Hematopoietic multipotent progenitor cell treated with erythropoietin and hydrocortisone succinate and interleukin-3 and kit ligand, for 17 days (in vitro differentiated cells): ENCODE results near the gene ESPNL.

Source experiments
- DNase-seq: peaks from one replicate; pipeline ENCODE4 v3.0.0-alpha.2; 2015; ENCODE audit warnings: low spot score

Gene ESPNL

DNA sequence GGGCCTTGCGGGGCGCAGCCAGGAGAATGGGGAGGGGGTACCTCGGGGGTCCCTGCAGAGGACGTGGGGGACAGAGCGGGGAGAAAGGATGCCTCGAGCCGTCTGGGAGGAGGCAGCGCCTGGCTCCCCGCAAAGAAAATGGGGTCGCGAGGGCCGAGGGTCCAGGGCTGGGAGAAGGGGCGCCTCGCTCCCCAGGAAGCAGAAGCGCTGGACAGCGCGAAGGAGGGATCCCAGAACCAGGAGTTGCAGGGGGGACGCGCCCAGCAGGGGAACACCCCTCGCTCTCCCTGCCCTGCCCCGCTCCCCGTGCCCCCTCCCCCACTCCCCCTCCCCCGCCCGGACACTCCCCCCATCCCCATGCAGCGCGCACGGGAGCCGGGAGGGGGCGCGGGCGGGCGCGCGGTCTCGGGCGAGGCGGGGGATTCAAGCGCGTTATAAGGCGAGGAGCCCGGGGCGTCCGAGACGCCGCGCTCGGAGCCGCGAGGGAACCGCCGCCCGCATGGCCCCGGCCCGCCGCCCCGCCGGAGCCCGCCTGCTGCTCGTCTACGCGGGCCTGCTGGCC is 58.5 kb downstream of the ESPNL start, which contains the start of gene ERFE:
ERFE (plus strand) TSS at position 462 of the 562 bp plus-strand sequence; CDS start at position 500, 38 bp downstream.
- DNase-seq = peak; percentile 63

DNA sequence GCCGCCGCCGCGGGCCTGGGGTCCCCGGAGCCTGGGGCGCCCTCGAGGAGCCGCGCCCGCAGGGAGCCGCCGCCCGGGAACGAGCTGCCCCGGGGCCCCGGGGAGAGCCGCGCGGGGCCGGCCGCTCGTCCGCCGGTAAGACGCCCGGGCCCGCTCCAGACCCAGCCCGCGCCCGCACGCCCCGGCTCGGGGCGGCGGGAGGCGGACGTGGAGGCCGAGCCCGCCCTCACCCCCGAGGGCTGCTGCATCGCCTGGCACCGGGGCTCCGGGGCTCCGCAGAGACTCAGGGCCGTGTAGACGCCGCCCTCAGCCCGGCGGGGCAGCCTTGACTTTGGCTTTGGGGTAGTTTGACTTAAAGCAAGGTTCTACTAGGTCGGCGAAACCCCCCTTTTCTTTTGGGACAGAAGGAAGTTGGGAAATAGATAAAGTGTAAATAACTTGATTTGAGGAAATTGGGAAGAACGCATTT is 59.0 kb downstream of the ESPNL start:
- peak; percentile 43 for DNase-seq

DNA sequence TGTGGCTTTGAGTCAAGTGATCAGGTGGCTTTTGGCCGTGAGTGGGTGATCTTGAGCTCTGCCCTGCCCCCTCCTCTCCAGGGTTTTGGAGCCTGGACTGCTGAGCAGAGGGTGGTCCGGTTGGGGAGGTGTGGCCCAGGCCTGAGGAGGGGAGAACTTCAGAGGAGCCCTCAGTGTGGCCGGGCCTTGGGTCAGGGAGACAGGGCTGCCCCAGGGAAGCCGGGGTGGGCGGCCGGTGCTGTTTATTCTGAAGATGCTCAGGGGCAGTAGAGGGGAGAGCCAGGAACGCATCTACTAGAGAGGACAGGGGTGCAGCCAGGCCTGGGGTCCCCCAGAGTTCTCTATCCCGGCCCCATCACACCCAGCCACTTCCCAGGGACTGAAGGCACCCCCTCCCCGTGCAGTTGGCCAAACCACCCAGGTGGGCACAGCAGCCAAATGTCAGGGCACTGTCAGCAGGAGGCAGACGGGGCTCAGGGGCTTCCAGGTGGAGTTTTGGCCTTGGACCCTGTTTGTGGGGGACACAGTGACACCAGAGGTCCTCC is 59.6 kb downstream of the ESPNL start:
- DNase-seq = no peak

DNA sequence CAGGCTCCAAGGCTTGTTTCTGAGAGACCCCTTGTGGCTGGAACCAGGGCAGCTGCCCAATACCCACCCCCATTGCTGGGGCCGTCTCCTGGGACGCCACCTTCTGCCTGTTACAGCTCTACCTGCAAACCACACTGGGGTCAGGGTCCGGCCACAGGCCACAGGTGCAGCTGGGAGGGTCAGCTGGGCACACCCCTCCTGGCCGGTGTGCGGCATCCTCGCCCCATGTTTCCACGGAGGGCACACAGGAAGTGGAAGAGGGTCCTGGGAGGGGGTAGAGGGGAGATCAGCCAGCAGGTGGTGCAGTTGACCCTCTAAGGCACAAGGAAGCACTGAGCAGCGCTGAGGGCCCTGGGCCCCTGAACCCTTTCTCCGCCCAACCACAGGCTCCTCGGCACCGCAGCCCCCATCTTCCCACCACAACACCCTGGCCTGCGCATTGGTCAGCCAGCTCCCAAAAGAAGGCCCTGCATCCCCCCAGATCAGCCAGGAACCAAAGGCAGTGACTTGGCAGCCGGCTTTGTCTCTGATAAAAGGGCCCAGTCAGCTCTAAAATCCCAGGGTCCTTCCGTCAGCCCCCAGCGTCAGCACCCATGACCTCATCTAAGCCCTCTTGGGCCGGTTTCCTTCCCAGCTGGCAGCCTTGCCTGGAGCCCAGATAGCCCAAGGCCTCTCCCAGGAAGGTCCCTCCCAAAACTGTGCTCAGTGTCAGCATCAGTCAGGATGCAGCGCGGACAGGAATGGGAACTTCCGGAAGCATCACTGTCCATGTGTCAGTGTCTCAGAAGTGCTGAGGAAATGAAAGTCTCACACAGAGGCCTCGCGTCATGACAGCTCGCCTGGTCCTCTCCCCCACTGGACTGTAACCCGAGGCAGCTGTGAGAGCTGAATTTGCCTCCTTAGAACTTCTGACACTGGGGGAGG is 60.3 kb downstream of the ESPNL start:
- DNase-seq = peak; percentile 81

DNA sequence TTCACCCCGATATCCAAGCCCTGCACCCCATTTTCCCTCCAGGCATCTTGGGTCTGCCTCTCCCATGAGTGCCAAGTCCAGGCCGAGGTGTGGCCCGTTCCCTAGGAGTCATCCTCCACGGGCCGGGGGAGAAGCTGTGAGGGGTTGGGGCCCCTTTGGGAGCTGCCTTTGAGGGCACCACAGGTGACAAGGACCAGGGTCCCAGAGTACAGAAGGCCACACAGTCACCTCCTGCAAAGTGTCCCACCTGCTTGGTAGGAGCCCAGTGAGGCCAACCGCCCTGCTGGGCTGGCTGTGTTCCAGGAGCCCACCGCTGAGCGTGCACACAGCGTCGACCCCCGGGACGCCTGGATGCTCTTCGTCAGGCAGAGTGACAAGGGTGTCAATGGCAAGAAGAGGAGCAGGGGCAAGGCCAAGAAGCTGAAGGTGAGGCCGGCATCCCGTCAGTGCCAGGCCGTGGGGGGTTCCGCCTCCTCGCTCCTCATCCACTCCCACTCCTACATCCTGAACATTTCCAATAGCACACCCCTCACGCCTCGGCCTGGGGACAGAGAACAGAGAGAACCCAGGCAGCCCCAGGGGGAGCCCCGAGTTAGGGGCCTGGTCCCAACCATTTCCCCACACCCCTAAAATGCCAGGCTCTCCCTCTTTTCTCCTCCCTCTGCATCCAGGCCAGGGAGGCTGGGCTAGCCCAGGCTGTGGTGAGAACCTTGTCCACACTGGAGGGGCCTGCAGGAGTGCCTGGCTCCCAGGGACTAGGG is 61.3 kb downstream of the ESPNL start:
- no peak for DNase-seq

DNA sequence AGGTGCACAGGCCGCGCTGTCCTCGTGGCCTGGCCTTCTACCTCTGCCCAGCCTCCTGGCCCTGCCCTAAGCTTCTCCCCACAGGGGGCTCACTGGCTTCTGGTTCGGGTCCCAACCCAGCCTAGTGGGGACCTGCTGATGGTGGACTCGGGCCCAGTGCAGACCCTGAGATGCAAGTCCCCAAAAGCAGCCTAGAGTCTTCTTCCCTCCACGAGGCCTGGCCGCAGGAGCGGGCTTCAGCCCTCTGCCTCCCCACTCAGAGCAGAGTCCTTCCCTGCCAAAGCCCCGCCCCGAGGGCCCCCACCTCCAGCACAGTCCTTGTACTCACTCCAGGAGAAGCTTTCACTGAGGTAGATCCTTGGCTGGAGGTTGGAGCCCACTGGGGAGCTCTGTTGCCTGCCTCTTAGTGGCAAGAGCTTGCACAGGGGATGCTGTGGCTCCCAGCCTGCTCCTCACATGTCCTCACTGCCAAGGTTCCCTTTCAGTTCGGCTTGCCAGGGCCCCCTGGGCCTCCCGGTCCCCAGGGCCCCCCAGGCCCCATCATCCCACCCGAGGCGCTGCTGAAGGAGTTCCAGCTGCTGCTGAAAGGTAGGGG is 62.2 kb downstream of the ESPNL start:
- peak; percentile 39 for DNase-seq

DNA sequence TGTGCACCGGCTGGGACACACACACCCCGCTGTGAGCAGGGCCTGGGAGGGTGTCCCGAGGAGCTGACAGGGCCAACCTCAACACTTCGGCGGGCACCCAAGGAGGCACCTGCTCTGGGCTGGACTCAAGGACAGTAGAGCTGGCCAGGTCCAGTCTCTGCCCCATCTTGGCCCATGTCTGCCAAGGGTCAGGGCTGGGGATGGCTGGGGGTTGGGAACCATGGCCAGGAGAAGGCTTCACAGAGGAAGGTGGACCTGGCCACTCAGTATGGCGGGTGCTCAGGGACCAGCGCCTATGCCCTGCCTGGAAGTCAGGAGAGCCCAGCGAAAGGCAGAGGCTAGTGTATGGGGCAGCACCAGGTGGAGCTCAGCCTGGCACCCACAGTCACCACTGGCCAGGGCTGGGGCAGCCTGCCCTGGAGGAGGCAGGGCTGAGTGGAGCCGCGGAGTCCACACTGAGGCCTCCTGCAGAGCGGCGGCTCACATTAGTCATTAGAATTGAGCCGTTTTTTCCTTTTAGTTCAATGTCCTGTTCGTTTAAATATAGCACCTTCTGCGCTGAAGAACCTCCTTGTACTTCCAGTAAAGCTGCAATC is 62.8 kb downstream of the ESPNL start:
- DNase-seq = peak; percentile 38

DNA sequence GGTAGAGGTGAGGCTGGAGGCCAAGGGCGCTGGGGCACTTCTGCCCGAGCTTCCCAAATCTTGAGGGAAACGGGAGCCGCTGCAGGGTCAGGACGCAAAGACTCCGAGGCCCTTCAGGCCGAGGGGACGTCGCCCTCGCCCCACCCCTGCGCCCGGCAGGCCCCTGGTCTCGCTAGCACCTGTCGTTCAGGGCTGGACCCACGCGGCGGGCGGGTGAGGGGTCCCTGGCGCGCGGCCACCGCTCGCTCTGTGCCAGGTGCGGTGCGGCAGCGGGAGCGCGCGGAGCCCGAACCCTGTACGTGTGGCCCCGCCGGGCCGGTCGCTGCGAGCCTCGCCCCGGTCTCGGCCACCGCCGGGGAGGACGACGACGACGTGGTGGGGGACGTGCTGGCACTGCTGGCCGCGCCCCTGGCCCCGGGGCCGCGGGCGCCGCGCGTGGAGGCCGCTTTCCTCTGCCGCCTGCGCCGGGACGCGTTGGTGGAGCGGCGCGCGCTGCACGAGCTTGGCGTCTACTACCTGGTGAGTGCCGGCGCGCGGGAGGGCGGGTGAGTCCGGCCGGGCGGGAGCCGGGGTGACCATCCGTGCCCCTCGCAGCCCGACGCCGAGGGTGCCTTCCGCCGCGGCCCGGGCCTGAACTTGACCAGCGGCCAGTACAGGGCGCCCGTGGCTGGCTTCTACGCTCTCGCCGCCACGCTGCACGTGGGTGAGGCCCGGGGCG is 63.5 kb downstream of the ESPNL start:
- DNase-seq = peak; percentile 32

DNA sequence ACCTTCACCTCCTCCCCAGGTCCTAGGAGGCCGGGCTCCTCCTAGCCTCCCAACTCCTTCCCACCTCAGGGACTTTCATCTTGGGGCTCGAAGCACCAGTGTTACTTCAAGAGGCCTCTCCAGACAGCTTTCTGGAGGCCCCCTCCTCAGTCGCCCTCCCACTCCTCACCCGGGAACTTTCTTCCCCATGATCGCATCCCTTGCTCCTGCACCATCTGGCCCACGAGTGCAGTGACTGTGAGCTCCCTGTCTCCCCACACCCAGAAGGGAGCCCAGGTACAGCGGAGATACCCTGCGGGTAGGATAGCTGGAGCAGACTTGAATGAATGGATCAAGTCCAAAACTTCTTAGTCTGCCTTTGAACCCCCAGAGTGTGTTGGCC is 64.8 kb downstream of the ESPNL start:
- DNase-seq = peak; percentile 33

DNA sequence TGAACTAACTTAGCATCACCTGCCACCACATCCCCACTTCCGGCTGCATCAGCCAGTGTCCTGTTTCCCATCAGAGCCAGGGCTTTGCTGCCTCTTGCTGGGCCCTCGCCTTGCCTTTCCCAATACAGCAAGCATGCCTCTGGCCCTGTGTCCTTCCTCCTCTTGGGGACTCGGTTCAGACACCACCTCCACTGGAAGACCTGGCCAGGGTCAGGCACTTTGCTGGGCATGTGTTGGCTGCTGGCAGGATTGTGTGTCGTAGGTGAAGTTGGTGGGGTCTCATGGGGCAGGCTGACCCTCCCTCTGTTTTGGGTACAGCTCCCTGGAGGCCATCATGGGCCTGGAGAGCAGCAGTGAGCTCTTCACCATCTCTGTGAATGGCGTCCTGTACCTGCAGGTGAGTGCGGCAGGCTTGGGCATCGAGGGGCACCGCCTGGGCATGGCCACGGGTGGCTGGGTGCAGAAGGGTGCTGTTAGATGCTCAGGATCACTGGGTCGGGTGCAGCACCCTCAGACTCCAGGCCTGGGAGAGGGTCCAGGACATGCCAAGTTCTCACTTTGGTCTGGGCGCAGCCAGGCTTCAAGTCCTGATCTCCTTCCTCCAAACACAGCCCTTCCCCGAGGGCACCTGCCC is 65.3 kb downstream of the ESPNL start:
- DNase-seq = no peak

DNA sequence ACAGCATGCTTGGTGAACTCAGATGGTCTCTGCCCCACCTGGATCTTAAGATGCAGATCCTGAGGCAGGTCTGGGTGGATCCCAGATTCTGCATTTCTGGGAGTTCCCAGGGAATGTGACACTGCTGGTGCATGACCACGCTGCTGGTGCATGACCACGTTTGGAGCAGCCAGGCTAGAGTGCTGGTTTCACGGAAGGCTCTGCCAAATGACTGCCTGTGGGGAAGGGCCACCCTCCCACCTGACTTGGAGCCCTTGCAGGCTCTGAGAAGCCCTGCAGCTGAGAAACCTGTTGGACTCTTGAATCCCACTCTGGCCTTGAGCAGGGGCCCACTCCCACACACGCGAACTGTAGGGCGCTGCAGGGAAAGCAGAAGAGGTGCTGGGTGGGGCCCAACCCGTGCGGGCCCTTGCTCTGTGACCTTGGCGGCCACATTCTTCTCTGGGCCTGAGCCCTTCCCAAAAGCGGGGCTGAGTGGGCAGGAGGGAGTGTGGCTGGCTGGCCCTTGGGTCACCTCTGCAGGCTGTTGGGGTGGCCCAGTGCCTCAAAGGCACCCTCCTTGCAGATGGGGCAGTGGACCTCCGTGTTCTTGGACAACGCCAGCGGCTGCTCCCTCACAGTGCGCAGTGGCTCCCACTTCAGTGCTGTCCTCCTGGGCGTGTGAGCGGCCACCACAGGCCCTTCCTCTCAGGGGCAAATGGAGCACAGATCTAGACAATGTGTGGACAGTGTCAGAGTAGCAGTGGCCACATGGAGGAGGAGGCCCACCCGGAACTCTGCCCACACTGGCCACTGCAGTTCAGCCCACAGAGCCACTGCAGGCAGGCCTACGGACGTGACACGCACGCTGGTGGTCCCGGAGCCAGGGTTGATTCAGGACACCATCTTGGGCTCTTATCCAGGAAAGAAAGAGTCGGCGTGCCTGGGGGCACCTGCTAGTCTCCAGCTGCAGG is 66.5 kb downstream of the ESPNL start:
- peak; percentile 27 for DNase-seq

DNA sequence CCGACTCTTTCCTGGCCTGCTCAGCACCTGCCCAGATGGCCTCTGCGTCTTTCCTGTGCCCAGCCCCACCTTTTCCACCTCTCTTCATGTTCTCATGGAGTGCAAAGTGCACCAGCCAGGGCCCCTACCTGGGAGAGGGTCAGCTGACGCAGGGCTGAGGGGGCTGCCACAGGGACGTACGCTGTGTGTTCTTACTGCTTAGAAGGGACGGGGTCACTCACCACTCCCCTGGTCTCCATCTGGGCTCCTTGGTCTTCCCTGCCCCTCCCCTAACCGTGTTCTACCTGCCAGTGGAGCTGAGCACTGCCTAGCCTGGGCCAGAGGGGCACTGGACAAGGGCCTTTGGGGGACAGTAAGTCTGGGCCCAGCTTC is 67.2 kb downstream of the ESPNL start:
- DNase-seq = no peak

DNA sequence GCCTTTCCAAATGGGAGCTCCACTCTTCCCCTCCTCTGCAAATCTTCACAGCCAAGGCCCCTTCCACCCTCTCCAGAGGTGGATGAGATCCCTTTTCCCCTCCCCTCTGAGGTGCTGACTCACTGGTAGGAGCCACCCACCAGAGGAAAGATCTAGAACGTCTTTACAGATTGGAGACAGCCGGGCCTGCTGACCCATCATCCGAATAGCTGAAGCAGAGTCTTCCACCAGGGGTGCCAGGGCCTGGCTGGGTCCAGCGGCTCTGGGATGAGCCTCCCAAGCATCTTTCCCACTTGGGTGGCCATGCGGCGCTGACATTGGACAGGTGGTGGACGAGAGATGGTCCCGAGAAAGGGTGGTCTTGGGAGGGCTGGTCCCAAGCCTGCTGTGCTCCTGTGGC is 67.6 kb downstream of the ESPNL start:
- peak; percentile 84 for DNase-seq

DNA sequence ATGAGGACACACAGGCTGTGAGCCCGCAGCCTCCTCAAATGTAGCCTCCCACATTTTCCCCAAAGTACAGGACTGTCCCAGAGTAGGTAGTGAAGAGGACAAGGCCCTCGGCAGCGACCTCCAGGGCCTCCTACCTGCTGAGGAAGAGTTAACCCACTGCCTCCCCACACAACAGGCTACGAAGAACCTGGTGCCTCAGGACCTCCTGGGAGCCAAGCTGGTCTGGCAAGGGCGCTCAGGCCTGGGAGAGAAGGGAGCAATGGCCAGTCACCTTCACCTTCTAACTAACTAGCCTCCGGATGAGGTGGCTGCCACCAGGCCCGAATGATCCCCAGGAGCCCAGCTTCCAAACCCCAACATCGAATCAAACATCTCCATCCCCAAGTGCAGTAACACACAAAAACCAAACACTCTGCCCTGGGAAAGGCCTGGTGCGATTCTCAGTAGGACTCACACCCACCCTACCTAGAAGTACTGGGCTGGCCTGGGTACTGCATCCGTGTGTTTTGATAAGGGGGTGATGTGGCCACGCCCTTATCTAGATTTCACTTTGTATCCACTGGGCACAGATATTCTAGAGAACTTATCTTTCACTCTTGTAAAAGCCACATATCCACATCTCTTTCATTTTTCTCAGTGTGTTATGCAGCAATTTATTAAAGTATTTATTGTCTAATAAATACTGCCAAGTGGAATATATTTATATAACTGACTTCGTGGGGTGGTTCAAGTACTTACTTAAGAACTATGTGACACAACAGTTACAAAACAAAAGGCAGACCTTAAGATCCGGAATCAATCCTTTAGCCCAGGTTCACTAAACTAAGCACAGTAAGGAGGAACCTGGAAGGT is 68.3 kb downstream of the ESPNL start:
- peak; percentile 83 for DNase-seq

DNA sequence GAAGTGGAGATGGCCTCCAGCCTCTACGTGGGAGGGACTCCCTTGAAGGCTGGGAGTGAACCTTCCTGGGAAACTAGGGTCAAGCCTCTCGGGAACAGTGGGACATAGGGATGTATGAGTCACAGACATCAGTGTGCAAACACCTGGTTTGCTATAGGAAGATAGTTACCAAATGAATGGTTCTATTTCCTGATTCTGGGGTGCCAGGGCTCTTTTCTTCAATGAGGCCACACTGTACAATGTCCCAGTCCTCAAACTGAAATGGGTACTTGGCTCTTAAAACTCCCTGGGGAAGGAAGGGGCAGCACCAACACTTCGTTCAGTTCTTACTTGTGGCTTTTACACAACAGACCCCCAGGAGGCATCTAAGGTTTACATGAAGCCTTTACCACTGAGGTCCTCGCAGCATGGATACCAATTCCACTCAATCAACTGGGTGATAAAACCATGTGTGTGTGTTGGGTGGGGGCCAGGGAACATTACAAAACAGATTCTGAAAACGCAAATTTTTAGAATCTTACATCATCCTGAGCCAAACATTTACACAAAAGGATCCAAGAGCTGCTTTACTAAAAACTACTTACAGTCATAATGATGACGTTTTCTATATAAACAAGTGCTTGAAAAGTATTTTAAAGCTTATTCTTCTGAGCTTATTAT is 69.0 kb downstream of the ESPNL start:
- DNase-seq = peak; percentile 86

DNA sequence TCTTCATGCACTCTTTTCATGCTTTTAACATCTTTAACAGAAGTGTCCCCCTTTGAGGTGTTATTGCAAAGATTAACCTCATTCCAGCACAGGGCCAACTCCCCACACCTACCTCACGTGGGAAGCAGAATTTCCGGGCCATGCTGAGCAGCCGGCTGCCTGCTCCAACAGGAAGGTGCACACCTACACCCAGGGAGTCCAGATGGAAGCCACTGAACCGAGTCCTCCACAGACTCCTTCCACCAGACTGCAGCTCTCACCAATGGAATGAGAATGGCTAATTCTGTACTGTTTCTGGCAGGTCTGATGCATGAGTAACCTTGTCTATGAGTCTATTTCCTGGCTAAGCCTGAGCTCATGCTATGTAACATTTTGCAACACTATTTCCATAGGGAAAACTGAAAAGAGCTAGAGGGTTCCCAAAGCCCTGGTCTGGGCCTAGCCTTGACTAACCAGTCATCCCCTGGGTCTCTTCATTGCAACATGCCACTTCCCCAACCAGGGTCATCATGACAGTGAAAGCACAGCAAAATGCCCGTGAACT is 69.6 kb downstream of the ESPNL start:
- no peak for DNase-seq

DNA sequence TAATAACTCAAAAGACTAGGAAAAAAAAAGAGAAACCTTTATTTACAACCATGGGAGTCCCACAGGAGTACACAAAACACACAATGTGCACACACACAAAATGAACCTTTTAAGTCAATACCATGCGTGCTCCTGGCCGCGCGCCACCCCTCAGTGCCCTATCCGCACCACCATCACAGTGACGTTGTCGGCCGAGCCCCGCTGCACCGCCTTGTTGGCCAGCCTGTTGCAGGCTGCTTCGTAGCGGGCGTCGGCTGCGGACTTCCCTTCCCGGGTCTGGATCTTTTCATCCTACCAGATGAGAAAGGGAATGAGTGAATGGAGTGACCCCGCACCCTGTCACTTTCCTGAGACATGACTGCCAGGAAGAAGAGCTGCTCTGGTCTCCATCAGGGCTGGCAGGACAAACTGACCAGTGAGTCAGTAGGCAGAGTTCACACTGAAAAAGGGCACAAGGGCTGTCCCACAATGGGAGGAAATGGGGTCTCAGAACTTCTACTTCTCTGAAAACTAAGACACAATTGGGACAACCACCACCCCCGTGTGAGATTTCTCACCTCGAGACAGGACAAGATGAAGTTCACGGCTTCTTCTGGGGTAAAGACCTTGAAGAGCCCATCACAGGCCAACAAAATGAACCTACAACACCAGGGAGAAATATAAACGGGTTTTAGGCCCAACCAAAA is 70.4 kb downstream of the ESPNL start:
- DNase-seq = peak; percentile 62
